LNCAP (cell line): ENCODE data around the gene LDHB.

Experiments used
- CTCF ChIP-seq: fragments of 450-650 bp; IDR thresholded peaks from 2 replicates; pipeline ENCODE4 v1.5.1; 2017; ENCODE audit warnings: mild to moderate bottlenecking

Gene LDHB

GRCh38 chr12:21655591-21655990, 2.1 kb downstream of the LDHB start:
- no peak for TF ChIP-seq CTCF

- no peak for TF ChIP-seq CTCF
Measured at GRCh38 chr12:21651821-21652220, 5.8 kb downstream of the LDHB start.

- no peak for TF ChIP-seq CTCF
Measured at GRCh38 chr12:21650997-21651396, 6.6 kb downstream of the LDHB start.

GRCh38 chr12:21649034-21649433, 8.6 kb downstream of the LDHB start:
- no peak for TF ChIP-seq CTCF

GRCh38 chr12:21648378-21648777, 9.3 kb downstream of the LDHB start:
- no peak for TF ChIP-seq CTCF

GRCh38 chr12:21647179-21647578, 10.5 kb downstream of the LDHB start:
- no peak for TF ChIP-seq CTCF

- TF ChIP-seq CTCF: no peak
Measured at GRCh38 chr12:21644516-21644915, 13.1 kb downstream of the LDHB start.

GRCh38 chr12:21643758-21644157, 13.9 kb downstream of the LDHB start:
- TF ChIP-seq CTCF: no peak
